Activated CD8-positive, alpha-beta memory T cell treated with anti-CD3 and anti-CD28 coated beads, Interleukin-2, amount 50 U/mL, for 4 hours (primary cell): ENCODE measurements around the gene AZU1.

Experiments
- DNase-seq: peaks from one replicate; pipeline ENCODE4 v3.0.0-alpha.2; 2020

AZU1 gene

GRCh38 chr19:855566-856120 is 28.0 kb downstream of the AZU1 start:
- DNase-seq, result no peak

DNA sequence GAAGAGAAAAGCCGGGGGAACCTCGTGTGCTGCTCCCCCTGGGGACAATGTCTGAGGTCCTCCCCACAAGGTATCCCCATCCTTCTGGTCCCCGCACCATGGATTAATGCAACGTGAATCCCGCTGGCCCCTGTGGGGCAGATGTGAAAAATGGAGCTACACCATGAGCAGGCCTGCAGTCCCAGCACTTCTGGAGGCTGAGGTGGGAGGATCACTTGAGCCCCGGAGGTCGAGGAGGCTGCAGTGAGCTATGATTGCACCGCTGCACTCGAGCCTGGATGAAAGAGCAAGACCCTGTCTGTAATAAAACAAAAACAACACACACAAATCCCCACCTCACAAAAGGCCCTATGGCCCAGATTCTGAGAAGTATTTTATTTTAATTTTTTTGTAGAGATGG is 30.6 kb downstream of the AZU1 start:
- DNase-seq, result no peak

GRCh38 chr19:858868-859843 is 31.5 kb downstream of the AZU1 start, which contains the start of gene CFD:
TSS of gene CFD (plus strand) at chr19:859664. CDS start at chr19:859690, 26 bp downstream.
- DNase-seq, result no peak

DNA sequence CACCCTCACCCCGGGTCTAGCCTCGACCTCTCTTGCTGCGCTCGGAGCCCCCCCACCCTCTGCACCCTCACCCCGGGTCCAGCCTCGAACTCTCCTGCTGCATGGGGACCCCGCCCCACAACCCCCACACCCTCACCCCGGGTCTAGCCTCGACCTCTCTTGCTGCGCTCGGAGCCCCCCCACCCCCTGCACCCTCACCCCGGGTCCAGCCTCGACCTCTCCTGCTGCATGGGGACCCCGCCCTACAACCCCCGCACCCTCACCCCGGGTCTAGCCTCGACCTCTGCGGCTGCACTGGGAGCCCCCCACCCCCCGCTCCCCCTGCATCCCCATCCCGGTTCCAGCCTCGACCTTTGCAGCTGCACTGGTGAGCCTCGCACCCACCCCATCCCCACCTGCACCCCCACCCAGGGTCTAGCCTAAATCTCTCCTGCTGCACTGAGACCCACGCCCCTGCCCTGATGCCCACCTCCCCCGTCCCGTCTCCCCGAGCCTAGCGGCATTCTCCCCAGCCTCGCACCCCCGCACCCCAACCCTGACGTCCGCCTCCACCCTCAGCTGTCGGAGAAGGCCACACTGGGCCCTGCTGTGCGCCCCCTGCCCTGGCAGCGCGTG is 33.6 kb downstream of the AZU1 start:
- DNase-seq, result no peak

DNA sequence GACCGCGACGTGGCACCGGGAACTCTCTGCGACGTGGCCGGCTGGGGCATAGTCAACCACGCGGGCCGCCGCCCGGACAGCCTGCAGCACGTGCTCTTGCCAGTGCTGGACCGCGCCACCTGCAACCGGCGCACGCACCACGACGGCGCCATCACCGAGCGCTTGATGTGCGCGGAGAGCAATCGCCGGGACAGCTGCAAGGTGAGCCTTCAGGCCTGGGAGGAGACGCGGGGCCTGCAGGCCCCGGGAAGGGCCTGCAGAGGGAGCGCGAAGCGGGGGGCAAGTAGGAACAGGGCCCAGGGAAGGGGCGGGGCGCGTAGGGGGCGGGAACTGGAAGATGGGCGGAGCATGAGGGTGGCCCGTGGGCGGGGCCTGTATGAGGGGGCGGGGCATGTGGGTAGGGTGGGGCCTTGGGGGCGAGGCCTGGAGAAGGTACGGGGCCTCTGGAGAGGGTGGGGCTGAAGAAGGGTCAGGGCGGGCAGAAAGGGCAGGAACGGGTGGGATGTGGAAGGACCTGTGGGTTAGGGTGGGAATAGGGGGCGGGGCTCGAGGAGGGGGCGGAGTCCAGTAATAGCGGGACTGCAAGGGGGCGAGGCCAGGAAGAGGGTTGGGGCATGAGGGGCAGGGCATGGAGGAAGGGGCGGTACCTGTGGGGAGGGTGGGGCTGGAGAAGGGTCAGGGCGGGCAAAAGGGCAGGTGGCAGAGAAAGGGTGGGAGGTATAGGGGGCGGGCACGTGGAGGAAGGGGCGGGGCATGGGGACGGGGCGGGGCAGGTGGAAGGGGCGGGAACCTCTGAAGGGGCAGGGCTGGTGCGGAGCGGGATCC is 34.3 kb downstream of the AZU1 start:
- peak; percentile 65 for DNase-seq

DNA sequence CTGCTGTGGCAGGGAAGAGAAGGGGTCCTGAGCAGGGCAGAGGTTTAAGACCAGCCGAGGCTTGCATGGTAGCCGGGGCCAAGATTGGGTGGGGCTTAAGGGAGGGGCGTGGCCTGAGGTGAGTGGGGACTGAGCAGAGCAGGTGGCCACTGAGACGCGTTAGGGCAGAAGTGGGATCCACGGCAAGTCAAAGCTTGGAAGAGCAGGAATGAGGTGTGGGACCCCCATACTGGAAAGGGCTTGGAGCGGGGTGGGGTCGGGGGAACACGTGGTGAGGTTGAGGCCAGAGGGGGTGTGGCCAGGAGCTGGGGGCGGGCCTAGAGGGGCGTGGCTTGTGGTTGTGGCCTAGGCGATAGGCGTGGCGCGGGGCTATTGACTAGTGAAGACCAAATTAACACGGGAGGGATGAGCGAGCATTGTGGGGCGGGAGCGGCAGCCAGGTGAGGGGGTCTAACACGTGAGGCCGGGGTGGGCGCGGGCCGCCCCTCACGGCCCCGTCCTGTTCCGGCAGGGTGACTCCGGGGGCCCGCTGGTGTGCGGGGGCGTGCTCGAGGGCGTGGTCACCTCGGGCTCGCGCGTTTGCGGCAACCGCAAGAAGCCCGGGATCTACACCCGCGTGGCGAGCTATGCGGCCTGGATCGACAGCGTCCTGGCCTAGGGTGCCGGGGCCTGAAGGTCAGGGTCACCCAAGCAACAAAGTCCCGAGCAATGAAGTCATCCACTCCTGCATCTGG is 35.1 kb downstream of the AZU1 start:
- DNase-seq, result peak; percentile 72

- no peak for DNase-seq
Observed at GRCh38 chr19:863315-863620, 35.6 kb downstream of the AZU1 start.

- DNase-seq, result no peak
Observed at GRCh38 chr19:866769-867300, 39.2 kb downstream of the AZU1 start.

DNA sequence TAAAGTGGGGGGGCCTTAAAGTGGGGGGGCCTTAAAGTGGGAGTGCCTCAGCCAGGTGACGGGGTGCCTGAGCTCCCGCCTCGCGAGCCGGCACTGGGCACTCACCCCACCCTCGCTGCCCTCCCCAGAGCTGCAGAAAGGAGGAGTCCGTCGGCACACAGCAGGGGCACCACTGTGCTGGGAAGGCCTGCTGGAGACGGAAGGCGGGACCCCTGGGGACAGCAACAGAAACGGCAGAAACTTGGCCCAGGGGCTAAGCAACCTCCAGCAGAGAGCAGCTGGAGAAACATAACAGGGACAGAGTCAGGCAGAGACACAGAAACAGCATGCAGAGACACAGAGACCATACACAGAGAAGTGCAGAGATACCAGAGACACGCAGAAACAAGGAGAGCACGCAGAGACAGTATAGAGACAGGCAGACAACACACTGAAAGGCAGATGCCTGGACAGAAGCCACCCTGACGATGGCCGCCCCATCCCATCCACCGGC is 39.7 kb downstream of the AZU1 start:
- no peak for DNase-seq

GRCh38 chr19:867855-868457 is 40.3 kb downstream of the AZU1 start:
- DNase-seq, result no peak

GRCh38 chr19:868458-869244 is 41.0 kb downstream of the AZU1 start:
- no peak for DNase-seq

DNA sequence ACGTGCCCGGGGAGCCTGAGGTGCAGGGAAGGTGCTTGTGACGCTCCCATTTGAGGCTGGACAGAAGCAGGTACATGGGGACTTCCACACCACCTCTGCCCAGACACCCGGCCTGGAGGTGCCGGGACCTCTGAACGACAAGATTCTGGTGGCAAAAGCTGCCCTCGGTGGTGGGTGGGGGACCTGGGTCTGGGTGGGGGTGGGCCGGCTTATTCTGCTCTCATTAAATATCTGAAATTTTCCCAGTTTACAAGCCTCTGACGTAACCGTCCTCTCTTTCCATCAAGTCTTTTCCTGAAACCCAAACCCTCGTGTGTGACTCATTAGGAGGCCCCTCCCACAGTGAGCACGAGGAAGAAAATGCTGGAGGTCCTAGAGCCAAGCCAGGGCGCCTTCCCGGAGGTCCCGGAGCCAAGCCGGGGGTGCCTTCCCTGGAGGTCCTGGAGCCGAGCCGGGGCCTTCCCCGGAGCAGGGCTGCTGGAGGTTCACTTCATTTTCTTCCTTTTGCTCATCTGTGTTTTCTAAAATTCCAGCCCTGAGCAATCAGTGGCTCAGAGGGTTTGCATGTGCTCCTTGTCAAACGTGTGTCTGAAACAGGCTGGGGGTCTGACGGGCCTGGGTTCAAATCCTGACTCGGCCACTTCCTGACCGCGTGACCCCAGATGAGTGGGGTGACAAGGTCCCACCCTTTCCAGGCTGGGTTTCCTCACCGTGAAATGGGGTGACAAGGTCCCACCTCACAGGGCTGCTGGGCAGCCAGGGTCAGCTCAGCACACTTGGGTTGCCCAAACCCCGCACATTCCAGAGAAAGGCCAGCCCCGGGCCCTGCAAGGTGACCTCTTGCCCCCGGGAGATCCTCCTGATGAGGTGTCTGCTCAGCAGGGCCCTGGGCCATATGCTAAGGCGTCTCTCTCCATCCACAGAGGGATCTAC is 41.9 kb downstream of the AZU1 start:
- no peak for DNase-seq

- no peak for DNase-seq
Observed at GRCh38 chr19:870314-870713, 42.7 kb downstream of the AZU1 start.

GRCh38 chr19:870963-871401 is 43.3 kb downstream of the AZU1 start:
- no peak for DNase-seq

GRCh38 chr19:871446-872265 is 44.0 kb downstream of the AZU1 start:
- DNase-seq, result no peak

DNA sequence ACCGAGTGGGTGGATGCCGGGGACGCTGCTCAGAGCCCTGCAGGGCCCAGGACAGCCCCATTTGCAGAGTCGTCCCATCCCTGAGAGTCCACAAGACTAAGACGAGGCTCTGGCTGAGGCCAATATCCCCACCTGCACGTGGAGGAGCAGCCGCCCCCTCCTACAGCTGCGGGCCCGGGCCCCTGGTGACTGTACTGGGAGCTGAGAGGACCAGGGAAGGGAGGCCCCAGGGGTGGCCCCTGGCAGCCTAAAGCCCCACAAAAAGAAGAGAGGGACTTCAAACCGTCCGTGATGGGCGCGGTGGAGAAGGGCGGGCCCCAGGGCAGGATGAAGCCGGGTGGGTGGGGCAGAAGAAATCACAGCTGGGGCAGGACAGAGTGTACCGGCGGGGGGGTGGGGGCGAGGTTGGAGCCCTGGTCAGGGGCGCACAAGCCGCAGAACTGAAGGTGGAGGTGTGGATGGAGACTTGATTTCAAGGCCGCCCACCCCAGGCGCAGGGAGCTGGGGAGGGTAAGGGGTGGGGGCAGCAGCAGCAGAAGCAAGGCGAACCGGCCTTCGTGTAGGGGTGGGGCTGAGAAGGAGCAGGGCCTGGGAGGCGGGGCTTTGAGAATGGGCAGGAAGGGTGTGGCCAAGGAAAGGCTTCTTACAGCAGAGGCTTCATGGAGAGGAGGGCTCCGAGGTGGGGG is 44.8 kb downstream of the AZU1 start:
- DNase-seq, result peak; percentile 70

DNA sequence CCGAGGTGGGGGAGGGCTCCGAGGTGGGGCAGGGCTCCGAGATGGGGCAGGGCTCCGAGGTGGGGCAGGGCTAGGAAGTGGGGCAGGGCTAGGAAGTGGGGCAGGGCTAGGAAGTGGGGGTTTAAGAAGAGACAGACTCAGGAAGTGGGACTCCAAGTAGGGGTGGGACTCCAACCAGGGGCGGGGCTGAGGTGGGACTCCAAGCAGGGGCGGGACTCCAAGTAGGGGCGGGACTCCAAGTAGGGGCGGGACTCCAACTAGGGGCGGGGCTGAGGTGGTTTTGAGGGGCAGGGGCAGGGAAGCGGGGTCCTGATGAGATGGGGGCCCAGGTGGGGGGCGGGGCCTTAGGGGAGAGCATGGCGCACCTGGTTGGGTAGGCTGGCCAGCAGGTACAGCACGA is 45.4 kb downstream of the AZU1 start:
- DNase-seq, result peak; percentile 59

- no peak for DNase-seq
Observed at GRCh38 chr19:873561-874041, 46.0 kb downstream of the AZU1 start.
